Pulmonary artery endothelial cell (primary cell): ENCODE measurements around the gene PBX2. TPM values are rescaled to one million over a fixed set of nuclear protein-coding genes. Genes with fewer than 3 reads are reported as not detected.
"Not testable (repeated sequence)": the region's sequence is repeated elsewhere in the genome, so short reads cannot be mapped to it uniquely, and the experiment has no call there.

Experiments
- DNase-seq: peaks from one replicate; pipeline ENCODE4 v3.0.0-alpha.2; 2011; ENCODE audit warnings: low read depth, low spot score
- total RNA-seq: library from RNA; depleted of rRNA; stranded (reverse); fragments of >200 nt; gene quantifications from 2 replicates; pipeline ENCODE4 v1.2.3, GENCODE V29; 2014

Gene PBX2
- total RNA-seq, 1 donor from 2014 or later = 48.7 TPM

DNA sequence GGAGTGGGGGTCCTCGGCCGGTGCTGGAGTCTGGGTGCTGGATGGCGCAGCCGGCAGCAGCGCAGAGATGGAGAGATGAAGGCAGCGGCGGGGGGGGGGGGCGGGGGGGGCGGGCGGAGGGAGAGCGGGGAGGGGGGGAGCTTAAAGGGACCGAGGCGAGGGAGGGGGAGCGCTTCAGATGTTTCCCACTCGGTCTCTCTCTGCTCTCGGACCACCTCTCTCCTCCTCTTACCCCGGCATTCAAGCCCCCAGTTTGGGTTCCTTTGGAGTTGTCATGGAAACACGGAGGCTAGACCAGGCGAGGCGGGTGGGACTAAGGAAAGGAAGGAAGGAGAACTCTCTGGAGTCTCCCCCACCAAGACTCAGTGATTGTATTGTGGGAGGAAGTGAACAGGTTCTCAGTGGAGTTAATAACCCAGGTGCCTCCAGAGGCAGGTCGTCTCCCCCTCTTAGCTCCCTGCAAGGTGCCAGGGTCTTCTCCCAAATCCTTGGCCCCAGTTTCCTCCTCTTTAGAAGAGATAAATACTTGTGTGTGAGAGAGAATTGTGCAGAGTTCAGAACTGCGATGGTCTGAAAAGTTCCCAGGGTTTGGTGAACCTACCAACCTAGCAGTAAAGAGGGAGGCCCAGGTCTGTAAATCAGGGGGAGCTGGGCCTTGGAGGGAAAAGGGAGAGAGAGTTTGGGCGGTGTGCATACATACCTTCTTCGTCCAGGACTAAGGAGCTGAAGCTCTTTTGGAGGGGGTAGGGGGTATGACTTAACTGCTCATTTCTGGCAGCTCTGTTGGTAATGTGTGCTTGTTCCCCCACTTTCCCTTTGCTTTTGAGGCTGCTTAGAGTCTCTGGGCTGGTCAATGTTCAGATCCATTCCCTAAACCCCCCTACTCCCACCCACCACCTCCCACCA is 37.9 kb downstream of the PBX2 start, which contains the start of gene PRRT1:
Gene PRRT1 (minus strand): TSS at position 77 of the 906 bp plus-strand sequence. CDS start 112 bp downstream, outside the sequence.
- no peak for DNase-seq

DNA sequence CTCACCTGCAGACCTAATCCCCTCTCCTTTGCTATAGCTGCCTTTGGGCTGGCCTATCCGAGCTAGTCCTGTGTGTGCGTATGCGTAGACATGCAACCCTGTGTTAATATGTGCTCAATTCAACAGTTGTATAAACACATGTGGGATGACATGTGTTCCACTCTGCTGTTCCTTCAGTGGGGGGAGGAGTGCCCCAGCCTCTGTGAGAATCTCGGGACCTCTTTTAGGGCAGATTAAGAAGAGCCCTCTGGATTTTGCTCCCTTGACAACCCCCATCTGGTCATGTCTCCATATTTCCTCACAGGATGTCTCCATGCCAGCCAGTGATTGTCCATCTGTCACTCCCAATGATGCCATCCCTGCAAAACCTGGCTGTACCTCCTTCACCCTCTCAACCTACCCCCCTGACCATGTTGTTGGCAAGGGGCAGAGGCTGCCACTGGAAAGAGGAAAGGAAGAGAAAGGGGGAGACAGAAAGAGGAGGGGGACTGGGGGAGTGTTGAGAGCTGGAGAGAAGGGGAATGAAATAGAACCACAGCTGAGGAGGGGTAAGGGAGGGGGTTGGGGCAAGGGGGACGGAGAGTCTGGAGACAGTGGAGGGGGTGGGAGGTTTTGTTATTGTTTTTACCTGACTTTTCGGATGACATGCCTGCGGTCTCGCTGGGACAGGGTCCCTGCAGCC is 38.7 kb downstream of the PBX2 start:
- no peak for DNase-seq

DNA sequence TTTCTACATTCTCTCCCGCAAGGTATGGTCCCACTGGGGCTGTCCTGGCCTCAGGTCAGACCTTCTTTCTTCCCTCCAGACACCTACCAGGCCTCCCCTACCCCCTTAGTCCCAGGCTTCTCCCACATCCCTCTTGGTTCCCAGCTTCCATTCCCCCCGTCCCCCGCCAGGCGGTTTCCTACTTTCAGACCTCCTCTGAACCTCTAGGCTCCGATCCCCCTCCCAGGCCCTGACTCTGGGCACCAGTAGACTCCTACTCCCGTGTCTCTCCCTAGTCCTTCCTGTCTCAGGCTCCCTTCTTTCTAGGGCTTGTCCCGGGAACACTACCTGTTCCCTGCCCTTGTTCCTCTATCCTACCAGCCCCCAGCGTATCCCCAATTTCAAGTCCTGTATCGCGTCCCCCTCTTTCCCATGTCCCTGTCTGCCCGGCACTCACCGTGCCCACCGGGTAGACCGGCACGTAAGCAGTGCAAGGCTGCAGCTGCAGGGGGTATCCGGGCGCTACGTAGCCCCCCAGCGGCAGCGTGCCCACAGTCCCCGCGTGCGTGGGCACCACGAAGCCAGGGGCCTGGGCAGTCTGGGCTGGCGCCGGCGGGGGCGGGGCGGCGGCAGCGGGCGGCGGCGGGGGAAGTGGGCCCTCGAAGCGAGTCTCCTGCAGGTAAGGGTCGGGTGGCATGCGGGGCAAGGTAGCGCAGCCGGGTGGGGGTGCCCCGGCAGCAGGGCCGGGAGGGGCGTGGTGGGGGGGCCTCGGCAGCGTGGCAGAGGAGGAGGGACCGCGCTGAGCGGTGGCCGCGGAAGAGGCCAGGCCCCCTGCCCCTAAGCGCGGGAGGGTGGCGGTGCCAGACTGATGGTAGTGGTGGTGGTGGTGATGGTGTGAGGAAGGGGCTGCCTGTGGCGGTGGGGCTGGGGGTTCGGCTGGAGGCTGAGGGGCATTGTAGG is 39.8 kb downstream of the PBX2 start:
- no peak for DNase-seq

DNA sequence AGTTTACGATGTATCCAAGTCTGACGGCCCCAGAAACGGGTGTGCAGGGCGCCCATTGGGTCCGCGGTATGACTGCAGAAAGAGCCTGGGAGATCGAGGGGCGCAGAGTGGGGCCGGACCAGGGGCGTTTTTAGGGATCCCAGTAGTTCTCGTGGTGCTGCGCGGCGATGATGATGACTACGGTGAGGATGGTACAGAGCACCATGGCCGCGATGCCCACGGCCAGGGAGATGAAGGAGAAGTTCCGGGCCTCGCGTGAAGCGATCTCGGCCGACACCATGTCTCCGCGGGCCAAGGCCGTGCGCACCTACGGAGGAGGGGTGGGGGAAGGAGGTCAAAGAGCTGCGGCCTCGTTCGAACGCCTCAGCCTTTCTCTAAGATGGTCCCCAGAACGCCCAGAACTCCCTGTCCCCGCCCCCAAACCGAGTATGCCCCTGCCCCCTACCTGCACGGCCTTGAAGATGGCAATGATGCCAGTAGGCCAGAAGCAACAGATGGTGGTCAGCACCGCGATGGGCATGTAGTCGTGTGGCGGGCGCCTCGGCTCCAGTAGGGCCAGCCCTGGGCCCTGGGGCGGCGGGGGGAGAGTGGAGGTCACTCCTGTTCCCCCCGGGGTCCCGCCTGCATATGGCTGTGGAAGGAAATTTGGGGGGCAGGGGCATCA is 40.8 kb downstream of the PBX2 start:
- no peak for DNase-seq

DNA sequence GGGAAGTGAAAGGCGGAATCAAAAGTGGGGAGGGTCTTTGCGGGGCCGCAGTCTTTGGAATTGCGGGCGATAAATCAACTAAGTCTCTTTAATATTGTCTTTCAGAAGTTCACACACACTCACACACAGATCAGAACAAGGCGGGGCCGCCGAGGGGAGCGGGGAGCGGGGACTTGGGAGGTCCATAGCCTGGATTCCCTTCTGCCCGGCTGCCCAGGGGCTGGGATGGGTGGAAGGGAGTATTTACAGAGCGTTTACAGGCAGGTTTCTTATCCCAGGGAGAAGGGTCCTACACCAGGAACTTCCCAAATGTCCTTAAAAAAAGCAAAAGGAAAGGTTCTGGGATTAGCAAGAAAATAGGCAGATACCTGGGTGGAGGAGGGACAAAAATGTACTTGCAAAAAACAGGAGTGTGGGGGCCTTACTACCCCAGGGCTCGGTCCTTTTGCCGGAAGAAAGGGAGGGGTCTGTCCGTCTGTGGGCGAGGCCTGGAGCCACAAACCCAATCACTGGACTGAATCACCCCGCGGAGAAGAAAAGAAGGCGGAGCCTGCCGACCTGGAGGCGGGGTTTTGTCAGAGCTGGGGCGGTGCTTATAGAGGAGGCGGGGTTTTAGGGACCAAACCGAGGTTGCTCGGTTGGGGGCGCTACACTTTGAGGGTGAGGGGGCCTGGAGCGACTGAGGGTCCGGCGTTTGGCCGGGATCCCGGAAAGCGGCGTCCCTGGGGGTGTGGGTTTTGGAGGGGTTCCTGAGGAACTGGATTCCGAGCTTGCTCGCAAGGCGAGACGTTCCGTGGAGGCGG is 41.5 kb downstream of the PBX2 start:
- no peak for DNase-seq

DNA sequence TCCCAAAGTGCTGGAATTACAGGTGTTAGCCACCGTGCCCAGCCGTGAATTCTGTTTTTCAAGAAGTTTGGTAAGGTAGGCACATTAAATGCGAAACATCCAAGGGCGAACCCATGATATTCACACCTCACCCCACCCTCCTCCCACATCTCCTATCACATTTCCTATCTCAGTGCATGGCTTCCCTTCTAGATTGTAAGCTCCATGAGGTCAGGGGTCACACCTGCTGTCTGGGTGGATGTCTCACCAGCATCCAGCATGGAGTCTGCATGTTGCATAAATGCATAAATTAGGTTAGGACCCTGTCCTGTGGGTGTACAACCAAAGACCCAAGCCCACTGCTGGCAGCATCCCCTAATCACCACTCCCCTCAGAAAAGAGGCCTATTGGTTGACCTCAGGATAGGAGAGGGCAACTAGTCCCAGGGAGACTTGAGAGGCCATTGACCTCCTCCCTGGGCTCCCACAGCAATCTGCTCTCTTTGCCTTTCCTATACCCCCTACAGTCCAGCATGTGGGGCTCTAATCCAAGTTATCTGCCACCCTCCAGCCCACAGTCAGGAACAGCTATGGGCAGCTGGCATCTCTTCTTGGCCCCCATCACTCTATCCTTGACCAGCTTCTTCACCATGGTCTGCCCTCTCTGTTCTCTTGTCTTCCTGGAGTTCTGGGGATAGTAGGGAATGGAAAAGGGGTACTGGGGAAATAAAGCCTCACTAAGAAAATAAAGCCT is 42.4 kb downstream of the PBX2 start:
- DNase-seq = no peak

DNA sequence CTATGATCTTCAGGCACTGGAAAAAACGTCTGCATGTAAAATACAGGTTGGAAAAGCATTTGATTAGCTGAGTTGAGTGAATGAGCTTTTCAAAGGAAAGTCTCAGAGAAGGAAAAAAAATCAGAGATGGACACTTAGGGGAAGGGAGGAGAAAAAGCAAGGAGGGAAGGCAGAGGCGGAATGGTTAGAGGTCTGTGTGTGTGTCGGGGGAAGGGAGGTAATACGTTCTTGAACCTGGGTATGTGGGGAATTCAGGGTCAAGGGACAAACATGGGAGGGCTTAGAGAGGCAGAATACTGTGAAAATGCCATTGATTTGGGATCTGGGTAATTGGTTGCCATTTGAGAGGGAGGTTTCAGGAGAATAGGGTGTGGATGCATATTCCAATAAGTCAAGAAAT is 43.3 kb downstream of the PBX2 start:
- no peak for DNase-seq

DNA sequence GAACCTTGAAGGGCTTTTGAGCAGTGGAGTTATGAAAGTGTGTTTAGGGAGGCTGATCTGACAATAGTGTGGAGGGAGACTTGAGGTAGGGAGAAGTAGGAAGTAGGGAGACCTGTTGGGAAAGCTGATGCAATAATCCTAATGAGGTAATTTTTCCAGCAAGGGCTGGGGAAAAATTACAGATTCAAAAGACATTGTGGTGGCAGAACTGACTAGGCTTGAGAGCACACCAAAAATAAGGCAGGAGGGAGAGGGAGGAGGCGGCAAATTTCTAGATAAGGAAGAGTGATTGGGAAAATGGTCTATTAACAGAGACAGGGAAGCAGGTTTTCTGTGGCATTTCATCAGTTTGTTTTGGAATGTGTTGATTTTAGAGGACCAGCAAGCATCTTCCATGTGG is 43.7 kb downstream of the PBX2 start:
- DNase-seq = no peak

DNA sequence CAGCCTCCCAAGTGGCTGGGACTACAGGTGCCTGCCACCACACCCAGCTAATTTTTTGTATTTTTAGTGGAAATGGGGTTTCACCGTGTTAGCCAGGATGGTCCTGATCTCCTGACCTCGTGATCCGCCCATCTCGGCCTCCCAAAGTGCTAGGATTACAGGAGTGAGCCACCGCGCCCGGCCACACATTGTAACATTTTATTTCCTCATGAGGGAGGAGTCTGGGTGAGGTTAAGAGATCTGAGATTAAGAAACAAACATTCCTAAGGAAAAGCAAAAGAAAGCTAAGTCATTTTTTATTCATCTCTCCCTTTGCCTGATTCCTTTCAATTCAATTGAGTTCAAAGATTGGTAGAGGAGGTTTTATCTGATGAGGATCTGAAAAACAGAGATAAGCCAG is 45.8 kb downstream of the PBX2 start:
- DNase-seq = not testable (repeated sequence)

DNA sequence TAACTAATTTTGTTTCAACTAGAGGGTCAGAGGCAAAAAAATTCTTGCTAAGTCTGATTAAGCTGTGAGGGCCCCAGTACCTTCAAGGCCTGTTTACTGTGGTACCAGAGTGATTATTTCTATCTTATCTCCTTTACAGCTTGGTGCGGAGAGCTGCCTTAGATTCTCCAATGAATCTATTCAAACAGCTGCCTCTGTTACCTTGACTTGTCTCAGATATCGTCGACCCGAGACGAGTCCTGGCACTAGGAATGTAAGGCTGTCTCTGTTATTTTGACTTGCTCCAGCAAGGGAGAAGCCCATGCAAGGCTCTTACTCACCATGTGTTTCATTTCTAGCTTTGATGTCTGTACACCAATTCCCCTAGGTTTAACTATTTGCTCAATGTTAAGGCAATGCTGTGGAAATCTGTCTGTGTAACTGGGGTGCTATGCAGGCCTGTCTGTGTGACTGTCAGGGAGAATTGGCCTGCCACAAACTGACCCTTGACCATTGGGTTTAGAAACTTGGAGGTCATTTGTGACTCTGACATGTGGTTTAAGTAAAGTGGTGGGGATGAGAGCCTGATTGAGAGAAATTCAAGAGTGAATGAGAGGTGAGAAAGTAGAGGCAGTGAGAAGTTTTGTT is 49.5 kb downstream of the PBX2 start:
- DNase-seq = no peak

DNA sequence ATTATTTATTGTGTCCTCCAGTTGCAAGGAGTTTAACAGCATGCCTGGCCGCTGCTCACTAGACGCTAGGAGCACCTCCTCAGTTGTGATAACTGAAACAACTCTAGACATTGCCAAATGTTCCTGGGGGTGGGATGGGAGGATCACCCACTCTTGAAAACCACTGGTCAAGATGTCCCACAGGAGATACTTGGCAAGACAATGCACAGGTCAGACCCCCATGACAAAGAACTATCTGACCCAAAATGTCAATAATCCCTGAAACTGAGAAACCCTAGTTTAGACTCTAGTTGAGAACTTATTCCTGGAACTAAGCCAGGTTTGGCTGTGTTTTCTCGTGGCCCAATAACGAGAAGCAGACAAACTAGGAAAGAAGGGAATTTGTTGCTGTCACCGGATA is 50.4 kb downstream of the PBX2 start:
- no peak for DNase-seq

DNA sequence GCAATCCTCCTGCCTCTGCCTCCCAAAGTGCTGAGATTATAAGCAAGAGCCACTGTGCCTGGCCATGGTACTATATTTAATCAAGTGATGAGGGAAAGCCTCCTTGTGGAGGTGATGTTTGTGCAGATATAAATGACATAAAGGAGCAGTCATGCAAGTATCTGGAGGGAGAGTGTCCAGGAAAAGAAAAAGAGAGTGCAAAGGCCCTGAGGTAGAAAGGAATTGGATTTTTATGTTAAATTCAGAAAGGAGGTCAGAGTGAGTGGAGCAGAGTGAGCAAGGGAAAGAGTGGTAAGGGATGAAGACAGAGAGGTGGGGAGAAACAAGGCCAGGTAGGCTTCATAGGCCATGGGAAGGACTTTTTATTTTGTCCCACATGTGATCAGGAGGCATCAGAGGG is 52.5 kb downstream of the PBX2 start:
- DNase-seq = no peak

Other genes starting within 250 kb of the PBX2 start
- gene CFB, start 244.1 kb downstream of the PBX2 start, total RNA-seq = 3.4 and 4.0 TPM in 2 replicates
- 110 and 121 TPM in 2 replicates for gene NELFE, start 231.2 kb downstream of the PBX2 start, total RNA-seq
- 42.9 and 49.6 TPM in 2 replicates for gene SKIC2, start 231.0 kb downstream of the PBX2 start, total RNA-seq
- 10.1 and 11.6 TPM in 2 replicates for gene DXO, start 218.1 kb downstream of the PBX2 start, total RNA-seq
- gene C4A, start 208.1 kb downstream of the PBX2 start, total RNA-seq = 0.46 and 1.3 TPM in 2 replicates
- 0.66 and 1.0 TPM in 2 replicates for gene C4B, start 175.4 kb downstream of the PBX2 start, total RNA-seq
- gene CYP21A2, start 151.8 kb downstream of the PBX2 start, total RNA-seq = not detected in 2 replicates
- gene TNXB, start 80.9 kb downstream of the PBX2 start, total RNA-seq = 0.21 and 0.73 TPM in 2 replicates
- 13.7 and 13.9 TPM in 2 replicates for gene ATF6B, start 62.0 kb downstream of the PBX2 start, total RNA-seq
- gene FKBPL, start 59.9 kb downstream of the PBX2 start, total RNA-seq = 6.3 and 6.7 TPM in 2 replicates
- gene PRRT1, start 38.3 kb downstream of the PBX2 start, total RNA-seq = 0.07 TPM in 1 of 2 replicates, not detected in the other
- gene PPT2, start 36.1 kb downstream of the PBX2 start, total RNA-seq = 35.1 and 69.7 TPM in 2 replicates
- gene EGFL8, start 25.6 kb downstream of the PBX2 start, total RNA-seq = 1.2 and 1.3 TPM in 2 replicates
- 8.3 and 11.0 TPM in 2 replicates for gene AGPAT1, start 14.1 kb downstream of the PBX2 start, total RNA-seq
- gene RNF5, start 11.8 kb downstream of the PBX2 start, total RNA-seq = 31.5 and 35.3 TPM in 2 replicates
- gene AGER, start 5.9 kb downstream of the PBX2 start, total RNA-seq = 0.26 and 0.53 TPM in 2 replicates
- 6.0 and 7.1 TPM in 2 replicates for gene GPSM3, start 2.4 kb upstream of the PBX2 start, total RNA-seq
- 20.1 and 25.0 TPM in 2 replicates for gene NOTCH4, start 33.9 kb upstream of the PBX2 start, total RNA-seq
- not detected in 2 replicates for gene TSBP1, start 181.7 kb upstream of the PBX2 start, total RNA-seq
- not detected in 2 replicates for gene BTNL2, start 217.0 kb upstream of the PBX2 start, total RNA-seq
- not detected in 2 replicates for gene HLA-DRA, start 249.7 kb upstream of the PBX2 start, total RNA-seq